HepG2 (cell line): ENCODE measurements around the gene ORM1. TPM values are rescaled to one million over a fixed set of nuclear protein-coding genes. Genes with fewer than 3 reads are reported as not detected.

Source experiments
- ATAC-seq: fragments of 200-7000 bp; cut with Tn5 transposase; 3 replicates; pipeline ENCODE4 v1.9.1; 2020; ENCODE audit warnings: mild to moderate bottlenecking, moderate library complexity
- BruUV-seq: library from RNA; stranded (reverse); fragments of 400-500 nt; replicated peaks from 2 replicates; lab custom pipeline; 2021; lab: Mats Ljungman, UMichigan
- CTCF ChIA-PET: fragments of 300-600 bp; formaldehyde crosslinking; extraction: SDS; loops from one replicate; lab custom pipeline; 2021; ENCODE audit warnings: low total read pairs, inconsistent platforms, low intra/inter-chr PET ratio; lab: Yijun Ruan, JAX
- POLR2A ChIA-PET: fragments of 350-600 bp; sonication (Branson Sonifier 250); formaldehyde crosslinking; loops from one replicate; lab custom pipeline; 2020; ENCODE audit warnings: antibody characterized with exemption, inconsistent platforms; lab: Yijun Ruan, JAX
- DNase-seq: peaks from one replicate; pipeline ENCODE4 v3.0.0-alpha.2; 2015; ENCODE audit warnings: low spot score
- FAIRE-seq: peaks from 3 replicates; lab custom pipeline; 2011; peaks lifted over from hg19 to GRCh38; lab: Jason Lieb, UNC
- H2AFZ ChIP-seq: one replicate; pipeline ENCODE4 v1.6.1; 2011; ENCODE audit warnings: low read length, inconsistent platforms
- H3K27ac ChIP-seq: fragments of 300-600 bp; 3 replicates; pipeline ENCODE4 v1.8.0; 2011; ENCODE audit warnings: mixed run types, mild to moderate bottlenecking, mixed read lengths, low read length, inconsistent platforms; ENCODE audit not compliant: insufficient read depth; ENCODE audit errors: extremely low read length
- H3K27me3 ChIP-seq, 2 experiments: fragments of 200-600 bp in 1 of 2; 2 replicates in 1 of 2; 3 replicates in 1 of 2; pipeline versions ENCODE4 v1.6.0 to v1.8.0; 2011; ENCODE audit warnings: low read length in 2 of 2, mild to moderate bottlenecking in 2 of 2, moderate library complexity in 2 of 2, inconsistent platforms in 1 of 2; ENCODE audit not compliant: insufficient read depth in 2 of 2, control insufficient read depth in 1 of 2
- H3K36me3 ChIP-seq, 2 experiments: fragments of 200-600 bp in 1 of 2; replicated peaks in 1 of 2; 2 replicates in 1 of 2; 3 replicates in 1 of 2; pipeline versions ENCODE4 v1.5.1 to v1.8.0; 2011; ENCODE audit warnings: low read length in 2 of 2, inconsistent platforms in 1 of 2; ENCODE audit not compliant: insufficient read depth in 2 of 2, control insufficient read depth in 1 of 2
- H3K4me1 ChIP-seq: 2 replicates; pipeline ENCODE4 v1.5.1; 2012; ENCODE audit warnings: low read length, inconsistent platforms; ENCODE audit not compliant: insufficient read depth
- H3K4me2 ChIP-seq: 2 replicates; pipeline ENCODE4 v1.6.0; 2011; ENCODE audit warnings: low read depth, low read length, inconsistent platforms
- H3K4me3 ChIP-seq, 3 experiments: fragments of 200-600 bp in 1 of 3; sonication (generic), shearing (Covaris generic) in 1 of 3; replicated peaks in 1 of 3; 2 replicates each; pipeline ENCODE4 v1.5.1; 2011 to 2016; ENCODE audit warnings: low read length in 3 of 3, inconsistent platforms in 2 of 3, low read depth in 2 of 3, mild to moderate bottlenecking in 2 of 3, control low read depth in 1 of 3, mixed read lengths in 1 of 3; ENCODE audit not compliant: insufficient read depth in 1 of 3
- H3K79me2 ChIP-seq: one replicate; pipeline ENCODE4 v1.6.1; 2011; ENCODE audit warnings: low read length, inconsistent platforms; ENCODE audit not compliant: insufficient read depth
- H3K9ac ChIP-seq: 2 replicates; pipeline ENCODE4 v1.6.0; 2011; ENCODE audit warnings: mild to moderate bottlenecking, low read depth, low read length, inconsistent platforms; ENCODE audit not compliant: insufficient read depth
- H3K9me3 ChIP-seq: 2 replicates; pipeline ENCODE4 v1.5.1; 2012; ENCODE audit warnings: mild to moderate bottlenecking, low read length
- H4K20me1 ChIP-seq: 2 replicates; pipeline ENCODE4 v1.6.0; 2011; ENCODE audit warnings: inconsistent platforms, mild to moderate bottlenecking, low read length, moderate library complexity; ENCODE audit not compliant: insufficient read depth
- CHCHD3 ChIP-seq: sonication (generic); formaldehyde crosslinking; IDR thresholded peaks from 2 replicates; pipeline ENCODE4 v1.8.0; 2022; ENCODE audit warnings: mild to moderate bottlenecking, missing genetic modification reagents, moderate library complexity
- DNMT1 ChIP-seq: sonication (generic); formaldehyde crosslinking; IDR thresholded peaks from 2 replicates; pipeline ENCODE4 v1.5.1; 2020; ENCODE audit warnings: mild to moderate bottlenecking, missing genetic modification reagents
- FOSL2 ChIP-seq: sonication (generic); formaldehyde crosslinking; IDR thresholded peaks from 2 replicates; pipeline ENCODE4 v1.4.0; 2020; ENCODE audit warnings: missing genetic modification reagents
- MAZ ChIP-seq, 2 experiments: sonication (generic) in 1 of 2; formaldehyde crosslinking in 1 of 2; IDR thresholded peaks; 2 replicates each; pipeline versions ENCODE4 v1.5.0 to v1.6.1; 2012 to 2020; ENCODE audit warnings: low read depth in 2 of 2, mild to moderate bottlenecking in 2 of 2, borderline replicate concordance in 1 of 2, improper control_type of control experiment in 1 of 2, low read length in 1 of 2, missing genetic modification reagents in 1 of 2, moderate library complexity in 1 of 2
- RFX1 ChIP-seq: fragments of 450-650 bp; IDR thresholded peaks from 2 replicates; pipeline ENCODE4 v1.6.1; 2017
- SNAPC5 ChIP-seq: sonication (generic); formaldehyde crosslinking; IDR thresholded peaks from 2 replicates; pipeline ENCODE4 v1.8.1; 2023; ENCODE audit warnings: mild to moderate bottlenecking, missing genetic modification reagents, borderline replicate concordance
- STAG1 ChIP-seq: sonication (generic); formaldehyde crosslinking; IDR thresholded peaks from 2 replicates; pipeline ENCODE4 v1.4.0; 2020; ENCODE audit warnings: missing genetic modification reagents
- ZFP41 ChIP-seq: sonication (generic); formaldehyde crosslinking; IDR thresholded peaks from 2 replicates; pipeline ENCODE4 v1.4.0; 2020; ENCODE audit warnings: mild to moderate bottlenecking, missing genetic modification reagents, borderline replicate concordance
- ZNF143 ChIP-seq: sonication (generic); formaldehyde crosslinking; IDR thresholded peaks from 2 replicates; pipeline ENCODE4 v1.4.0; 2020; ENCODE audit warnings: missing genetic modification reagents
- ZNF280D ChIP-seq: sonication (generic); formaldehyde crosslinking; IDR thresholded peaks from 2 replicates; pipeline ENCODE4 v1.5.1; 2020; ENCODE audit warnings: mild to moderate bottlenecking, missing genetic modification reagents
- ZNF3 ChIP-seq: IDR thresholded peaks from 2 replicates; pipeline ENCODE4 v1.7.0; 2017; ENCODE audit warnings: inconsistent platforms
- ZNF550 ChIP-seq: sonication (generic); formaldehyde crosslinking; IDR thresholded peaks from 2 replicates; pipeline ENCODE4 v1.4.0; 2020; ENCODE audit warnings: mild to moderate bottlenecking, missing genetic modification reagents, borderline replicate concordance
- WGBS: methylation state at CpG from one replicate; pipeline ENCODE4 v1.1.6; 2017; ENCODE audit warnings: low lambda C conversion rate; 5-methylcytosine and 5-hydroxymethylcytosine counted together
- in situ Hi-C: cut with HindIII; loops from 2 replicates; pipeline ENCODE4 v1.10.0; 2017; ENCODE audit warnings: low pct_unique_long_range_greater_than_20kb; ENCODE audit not compliant: extremely low pct_ligation_motif_present
- intact Hi-C: fragments of 100-400 bp; cut with micrococcal nuclease; formaldehyde crosslinking; loops from one replicate; pipeline ENCODE4 v1.10.0; 2022; ENCODE audit not compliant: unreplicated experiment
- polyA plus RNA-seq, 8 experiments: library from polyadenylated mRNA; depleted of rRNA in 3 of 8; stranded (reverse) in 7 of 8; unstranded in 1 of 8; fragments of >200 nt; fragmentation: Illumina TruSeq in 4 of 8; extraction: Trizol in 4 of 8; gene quantifications; 2 replicates each; pipeline versions ENCODE4 v1.2.1 to v1.2.3, GENCODE V29; 2011 to 2016; ENCODE audit warnings: low read depth in 4 of 8, missing spikeins in 1 of 8, mixed read lengths in 1 of 8; ENCODE audit not compliant: insufficient read depth in 1 of 8
- total RNA-seq, 5 experiments: library from RNA; depleted of rRNA; stranded (reverse); fragments of >200 nt; fragmentation: Illumina TruSeq; extraction: Trizol; gene quantifications; 2 replicates each; pipeline ENCODE4 v1.2.3, GENCODE V29; 2016; ENCODE audit warnings: low read depth in 1 of 5

The ORM1 gene
- total and polyA plus RNA-seq, 2 of the 13 experiments (the other 11 are each of a cell fraction or from before 2014, with no cell fraction given), result 699 to 1,180 TPM

- TF ChIP-seq ZNF280D (CRISPR knock-in tag), result no peak
- TF ChIP-seq STAG1 (CRISPR knock-in tag), result peak; percentile 79
- no peak for TF ChIP-seq DNMT1
- TF ChIP-seq ZNF143 (CRISPR knock-in tag), result no peak
- TF ChIP-seq ZNF550 (CRISPR knock-in tag), result no peak
- no peak for TF ChIP-seq CHCHD3 (CRISPR knock-in tag)
- TF ChIP-seq FOSL2, result 0 out of 2 replicates have a peak, but pooled peaks have one; percentile 21
Measured at GRCh38 chr9:114339130-114339908, 16.4 kb downstream of the ORM1 start (continued).

GRCh38 chr9:114341152-114341830 is 18.4 kb downstream of the ORM1 start:
- no peak overlapping the region for H3K4me3 ChIP-seq
- no peaks in the 10 kb centered on the region for H3K79me2 ChIP-seq
- ChIA-PET POLR2A (no interaction called here), CTCF (no interaction called here)
- H3K36me3 ChIP-seq, result peaks cover 7 to 13% of the 10 kb centered on the region in 2 experiments; a peak in 2 of 5 replicates
- FAIRE-seq, result no peak
- 95% methylated on average over 12 of the region's 12 CpGs for WGBS
- intact Hi-C loops, result no loop called here
- H3K4me1 ChIP-seq, result no peaks in the 10 kb centered on the region
- H2AFZ ChIP-seq, result no peak overlapping the region
- H3K9me3 ChIP-seq, result no peaks in the 10 kb centered on the region
- H3K4me2 ChIP-seq, result no peak overlapping the region
- no peaks in the 10 kb centered on the region for H3K27me3 ChIP-seq
- no peak for ATAC-seq
- TF ChIP-seq ZNF3 (CRISPR knock-in tag) (peak; percentile 93), ZFP41 (CRISPR knock-in tag) (no peak), MAZ (IDR thresholded peaks at IDR 0.05; ENCODE audit: borderline replicate concordance, low read depth, low read length) (no peak), MAZ (CRISPR knock-in tag; IDR thresholded peaks at IDR 0.05; ENCODE audit: low read depth) (no peak), SNAPC5 (CRISPR knock-in tag) (no peak), RFX1 (no peak)
- TF ChIP-seq, all 625 proteins: peak for 1
- H4K20me1 ChIP-seq, result no peaks in the 10 kb centered on the region
- no TSS peak for BruUV-seq
- H3K9ac ChIP-seq, result no peak overlapping the region
- in situ Hi-C loops, result no loop called here
- no peak for DNase-seq
- no peak overlapping the region for H3K27ac ChIP-seq
